ENCODE data around the gene AKAP12.

DNA sequence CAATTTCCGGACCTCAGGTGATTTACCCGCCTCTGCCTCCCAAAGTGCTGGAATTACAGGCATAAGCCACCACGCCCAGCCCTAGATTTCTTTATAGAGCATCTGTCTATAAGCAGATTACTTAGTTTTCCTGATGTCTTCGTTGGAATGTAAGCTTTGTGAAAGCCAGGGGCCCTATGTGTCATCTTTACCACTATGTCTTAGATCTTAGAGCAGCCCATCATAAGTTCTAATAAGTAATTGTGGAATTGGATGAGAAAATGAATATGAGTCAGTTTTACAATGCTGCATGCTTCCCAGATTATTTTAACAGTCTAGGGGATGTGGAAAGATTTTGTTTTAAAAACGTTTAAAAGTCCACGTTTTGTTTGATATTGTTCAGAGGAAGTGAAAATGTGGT lies 160.7 kb downstream of the AKAP12 start:
- TF ChIP-seq, protein P1, sequence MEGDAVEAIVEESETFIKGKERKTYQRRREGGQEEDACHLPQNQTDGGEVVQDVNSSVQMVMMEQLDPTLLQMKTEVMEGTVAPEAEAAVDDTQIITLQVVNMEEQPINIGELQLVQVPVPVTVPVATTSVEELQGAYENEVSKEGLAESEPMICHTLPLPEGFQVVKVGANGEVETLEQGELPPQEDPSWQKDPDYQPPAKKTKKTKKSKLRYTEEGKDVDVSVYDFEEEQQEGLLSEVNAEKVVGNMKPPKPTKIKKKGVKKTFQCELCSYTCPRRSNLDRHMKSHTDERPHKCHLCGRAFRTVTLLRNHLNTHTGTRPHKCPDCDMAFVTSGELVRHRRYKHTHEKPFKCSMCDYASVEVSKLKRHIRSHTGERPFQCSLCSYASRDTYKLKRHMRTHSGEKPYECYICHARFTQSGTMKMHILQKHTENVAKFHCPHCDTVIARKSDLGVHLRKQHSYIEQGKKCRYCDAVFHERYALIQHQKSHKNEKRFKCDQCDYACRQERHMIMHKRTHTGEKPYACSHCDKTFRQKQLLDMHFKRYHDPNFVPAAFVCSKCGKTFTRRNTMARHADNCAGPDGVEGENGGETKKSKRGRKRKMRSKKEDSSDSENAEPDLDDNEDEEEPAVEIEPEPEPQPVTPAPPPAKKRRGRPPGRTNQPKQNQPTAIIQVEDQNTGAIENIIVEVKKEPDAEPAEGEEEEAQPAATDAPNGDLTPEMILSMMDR (IDR thresholded peaks at IDR 0.05; ENCODE audit: low read length), result no peak
- TF ChIP-seq EZH2phosphoT487 (IDR thresholded peaks at IDR 0.05; ENCODE audit: low read length) (no peak), EZH2 (optimal IDR thresholded peaks at IDR 0.05; ENCODE audit: low read depth, low read length) (no peak)

Measured in MM.1S (cell line).